NCI-H1048 (cell line): ENCODE measurements around the gene PIM3.

ENCODE experiments used
- DNase-seq: peaks from one replicate; lab custom pipeline; 2025; lab: John Stamatoyannopoulos, UW

Gene PIM3

DNA sequence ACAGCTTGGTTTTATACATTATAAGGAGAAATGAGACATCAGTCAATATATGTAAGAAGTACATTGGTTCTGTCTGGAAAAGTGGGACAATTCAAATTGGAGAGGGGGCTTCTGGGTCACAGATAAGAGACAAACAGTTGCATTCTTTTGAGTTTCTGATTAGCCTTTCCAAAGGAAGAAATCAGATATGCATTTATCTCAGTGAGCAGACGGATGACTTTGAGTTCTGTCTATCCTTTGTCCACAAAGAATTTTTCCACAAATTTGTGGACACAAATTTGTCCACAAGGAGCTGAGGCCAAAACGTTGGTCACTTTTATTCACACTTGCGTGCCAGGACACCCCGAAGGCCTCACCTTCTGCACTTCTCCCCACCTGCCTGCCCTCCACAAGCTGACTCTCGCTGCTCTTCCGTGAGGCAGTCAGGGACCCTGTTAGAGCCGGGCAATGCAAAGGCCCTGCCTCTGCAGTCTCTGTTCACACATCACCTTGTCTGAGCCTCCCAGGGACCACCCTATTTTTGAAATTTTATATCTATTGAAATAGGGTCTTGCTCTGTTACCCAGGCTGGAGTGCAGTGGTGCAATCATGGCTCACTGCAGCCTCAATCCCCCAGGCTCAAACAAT is 31.4 kb downstream of the PIM3 start:
- DNase-seq, result no peak

DNA sequence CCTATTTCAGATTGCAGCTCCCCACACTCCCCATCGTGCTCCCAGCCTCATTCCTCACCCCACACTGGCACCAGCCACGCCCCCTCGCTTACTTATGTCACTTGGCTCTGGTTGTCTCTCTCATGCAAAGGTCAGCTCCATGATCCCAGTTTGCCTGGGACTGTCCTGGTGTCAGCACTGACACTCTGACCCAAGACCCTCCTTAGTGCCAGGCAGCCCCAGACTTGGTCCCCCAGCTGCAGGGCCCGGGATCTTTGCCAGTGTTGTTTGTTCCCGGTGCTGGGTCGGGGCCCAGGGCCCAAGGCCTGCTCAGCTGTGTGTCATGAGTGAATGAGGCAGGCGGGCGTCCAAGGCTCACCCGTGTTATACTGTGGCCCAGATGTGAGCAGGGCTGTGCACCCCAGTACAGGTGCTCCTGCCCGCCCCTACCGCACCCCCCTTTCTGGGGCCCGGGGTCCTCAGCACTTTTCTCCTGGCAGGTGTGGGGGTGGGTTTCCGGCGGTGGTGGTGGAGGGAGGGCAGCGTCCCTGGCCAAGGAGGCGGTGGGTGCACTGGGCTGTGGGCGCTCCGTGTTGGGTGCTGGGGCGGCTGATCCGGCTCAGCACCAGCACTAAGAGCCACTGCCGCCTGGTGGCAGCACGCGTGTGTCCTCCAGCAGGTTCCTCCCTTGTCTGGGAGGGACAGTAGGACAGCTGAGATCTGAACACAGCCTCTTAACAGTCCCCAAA is 32.5 kb downstream of the PIM3 start:
- no peak for DNase-seq

DNA sequence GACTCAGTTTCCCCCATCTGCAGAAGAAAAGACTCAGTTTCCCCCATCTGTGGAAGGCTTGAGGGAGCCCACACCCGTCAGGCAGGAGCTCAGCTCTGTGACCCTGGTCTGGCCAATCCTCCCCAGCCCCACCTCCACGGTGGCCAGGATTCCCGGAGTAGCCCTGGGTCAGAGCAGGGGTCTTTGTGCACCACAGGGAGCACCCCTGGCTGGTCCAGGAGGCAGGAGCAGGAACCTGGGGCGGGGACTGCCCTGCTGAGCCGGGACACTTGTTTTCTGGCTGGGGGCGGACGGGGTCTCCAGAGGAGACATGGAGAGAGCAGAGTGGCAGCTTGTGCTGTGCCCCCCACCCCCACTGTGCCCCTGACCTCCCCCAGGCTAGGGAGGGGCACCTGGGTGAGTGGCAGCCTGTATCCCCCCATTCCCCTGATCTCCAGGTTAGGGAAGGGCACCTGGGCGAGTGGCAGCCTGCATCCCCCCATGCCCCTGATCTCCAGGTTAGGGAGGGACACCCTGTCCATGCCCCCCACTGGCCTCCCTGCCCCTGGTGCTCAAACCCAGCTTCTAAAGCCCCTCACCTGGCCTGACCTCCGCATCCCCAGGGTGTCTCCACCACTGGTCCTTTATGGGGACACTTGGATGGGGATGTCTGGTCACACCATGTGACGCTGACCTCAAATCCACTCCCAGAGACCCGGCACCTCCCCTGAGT is 33.2 kb downstream of the PIM3 start:
- DNase-seq, result no peak

DNA sequence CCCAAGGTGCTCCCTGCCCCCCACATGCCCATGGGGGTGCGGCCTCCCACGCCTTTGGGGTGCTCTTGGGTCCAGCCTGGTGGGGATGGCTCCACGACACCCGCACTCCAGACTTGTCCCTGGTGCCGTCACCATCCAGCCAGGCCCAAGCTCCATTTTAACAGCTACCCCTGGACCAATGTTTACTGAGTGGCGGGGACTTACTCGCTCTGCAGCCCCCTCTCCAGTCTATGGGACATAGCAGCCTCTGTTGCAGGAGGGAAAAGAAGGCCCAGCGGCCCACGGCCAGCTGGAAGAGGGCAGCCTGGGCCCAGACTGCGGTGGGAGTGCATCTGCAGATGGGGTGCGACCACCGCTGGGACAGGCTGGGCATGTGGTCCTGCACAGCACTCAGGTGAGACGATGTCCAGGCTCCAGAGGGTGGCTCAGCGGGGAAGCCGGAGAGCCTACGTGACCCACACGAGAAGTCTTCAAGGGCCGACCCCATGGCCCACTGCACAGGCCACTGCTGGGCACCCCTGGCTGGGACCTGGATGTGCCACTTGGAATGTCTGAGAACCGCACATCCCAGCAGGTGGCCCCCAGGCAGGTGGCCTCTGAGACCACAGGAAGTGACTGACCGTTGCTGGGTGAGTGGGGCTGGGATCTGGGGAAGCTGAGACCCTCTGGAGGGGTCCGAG is 33.9 kb downstream of the PIM3 start:
- DNase-seq, result no peak

DNA sequence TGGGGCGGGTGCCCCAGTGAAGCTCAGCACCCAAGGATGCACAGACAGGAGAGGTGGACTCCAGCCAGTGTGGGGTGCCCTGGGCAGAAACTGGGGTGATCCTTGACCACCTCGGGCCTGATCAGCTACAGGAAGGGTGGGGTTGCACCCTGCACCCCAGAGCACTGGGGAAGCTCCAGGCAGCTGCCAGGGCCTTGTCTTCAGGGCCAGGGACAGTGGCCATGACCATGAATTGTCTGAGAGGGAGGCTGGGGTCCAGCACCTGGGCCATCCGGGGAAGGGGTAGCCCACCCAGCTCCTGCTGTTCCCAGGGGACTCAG is 34.4 kb downstream of the PIM3 start:
- DNase-seq, result no peak

DNA sequence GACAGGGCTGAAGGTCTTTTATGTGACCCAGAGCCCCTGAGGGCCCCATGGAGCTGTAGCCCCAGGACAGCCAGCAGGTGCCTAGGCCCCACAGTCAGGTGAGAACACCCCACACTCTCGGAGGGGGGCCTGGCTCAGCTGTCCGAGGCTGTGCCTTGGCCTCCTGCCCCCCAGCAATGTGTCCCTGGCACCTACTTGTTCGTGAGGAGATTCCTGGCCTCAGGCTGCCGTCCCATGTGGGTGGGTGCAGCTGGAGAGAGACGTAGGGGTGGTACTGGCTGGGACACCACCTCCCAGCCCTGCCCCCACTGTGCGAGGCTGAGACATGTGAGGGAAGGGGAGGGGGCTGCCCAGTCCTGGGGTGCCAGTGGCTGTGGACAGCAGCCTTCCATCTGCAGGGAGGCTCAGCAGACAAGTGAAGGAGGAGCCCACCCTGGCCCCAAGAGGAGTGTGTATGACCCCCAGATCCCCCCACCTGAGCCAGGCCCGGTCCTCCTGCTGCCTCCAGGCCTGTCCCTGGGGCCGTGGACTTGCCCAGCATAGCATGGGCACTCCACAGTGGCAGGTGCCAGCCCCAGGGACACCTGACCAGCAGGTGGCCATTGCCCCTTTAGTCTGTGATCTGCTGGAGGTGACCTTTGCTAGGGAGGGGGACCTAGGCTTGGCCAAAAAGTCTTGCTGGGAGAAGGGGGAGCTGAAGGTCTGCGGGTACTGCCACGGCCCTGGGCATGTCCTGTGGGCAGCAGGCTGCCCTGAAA is 35.0 kb downstream of the PIM3 start:
- no peak for DNase-seq

DNA sequence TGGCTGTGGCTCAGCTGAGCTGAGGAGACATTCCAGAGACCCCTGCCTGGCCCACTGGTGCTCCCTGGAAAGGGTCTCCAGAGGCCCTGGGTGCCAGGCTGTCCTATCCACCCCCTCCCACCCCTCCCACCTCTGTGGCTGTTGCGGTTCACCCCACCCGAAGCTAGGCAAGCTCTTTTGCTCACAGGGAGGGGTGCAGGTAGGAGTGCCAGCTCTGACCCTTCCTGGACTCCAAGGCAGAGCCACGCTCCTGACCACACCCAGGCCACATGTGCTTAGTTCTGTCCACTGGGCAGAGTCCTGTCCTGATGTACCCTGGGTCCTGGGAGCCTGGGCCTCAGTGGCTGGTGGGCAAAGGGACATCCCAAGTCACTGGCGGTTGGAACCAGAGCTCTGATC is 35.5 kb downstream of the PIM3 start:
- DNase-seq, result no peak

DNA sequence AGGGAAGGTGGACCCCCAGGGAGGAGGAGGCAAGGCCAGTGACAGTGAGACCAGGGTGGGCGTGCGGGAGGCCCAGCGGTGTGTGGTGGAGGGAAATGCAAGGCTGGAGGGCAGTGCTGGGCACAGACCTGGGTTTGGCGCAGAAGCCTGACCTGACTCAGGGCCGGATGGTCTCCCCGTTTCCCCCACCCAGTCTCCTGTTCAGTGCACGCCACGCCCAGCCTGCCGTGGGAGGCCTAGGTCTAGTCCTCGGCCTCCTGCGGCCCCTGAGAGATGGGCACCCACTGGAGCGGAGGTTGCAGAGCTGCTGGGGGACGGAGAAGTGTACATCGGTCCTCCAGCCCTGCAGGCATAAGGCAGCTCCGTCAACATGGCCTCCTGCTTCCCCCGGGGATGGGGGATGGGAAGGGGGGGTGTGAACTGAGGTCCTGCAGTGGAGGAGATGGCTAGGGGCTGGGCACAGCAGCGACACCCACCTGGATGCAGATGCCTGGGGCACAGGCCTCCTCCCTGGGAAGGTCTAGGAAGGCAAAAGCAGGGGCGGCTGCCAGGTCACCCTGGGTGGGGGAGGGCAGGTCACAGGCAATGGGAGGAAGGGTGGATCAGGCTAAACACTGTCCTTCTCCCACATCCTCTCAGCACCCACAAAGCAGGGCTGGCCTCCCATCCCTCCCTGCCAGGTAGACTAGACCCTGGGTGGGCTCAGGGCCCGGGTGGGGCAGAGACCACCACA is 36.1 kb downstream of the PIM3 start:
- DNase-seq, result no peak

DNA sequence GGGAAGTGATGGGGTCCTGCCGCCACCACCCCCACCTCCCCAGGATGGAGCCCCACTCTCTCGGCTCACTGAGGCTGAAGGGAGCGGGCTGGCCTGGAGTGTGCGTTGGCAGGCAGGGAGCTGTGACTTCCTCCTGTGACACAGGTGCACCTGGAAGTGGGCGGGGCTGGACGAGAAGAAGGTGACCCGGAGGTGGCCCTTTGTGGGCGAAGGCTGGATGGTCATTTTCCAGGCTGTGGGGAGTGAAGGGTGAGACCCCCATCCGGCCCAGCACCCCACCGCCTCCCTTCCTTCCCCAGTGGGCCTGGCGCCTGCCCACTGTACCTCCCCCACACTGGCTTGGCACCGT is 36.7 kb downstream of the PIM3 start:
- DNase-seq, result no peak

DNA sequence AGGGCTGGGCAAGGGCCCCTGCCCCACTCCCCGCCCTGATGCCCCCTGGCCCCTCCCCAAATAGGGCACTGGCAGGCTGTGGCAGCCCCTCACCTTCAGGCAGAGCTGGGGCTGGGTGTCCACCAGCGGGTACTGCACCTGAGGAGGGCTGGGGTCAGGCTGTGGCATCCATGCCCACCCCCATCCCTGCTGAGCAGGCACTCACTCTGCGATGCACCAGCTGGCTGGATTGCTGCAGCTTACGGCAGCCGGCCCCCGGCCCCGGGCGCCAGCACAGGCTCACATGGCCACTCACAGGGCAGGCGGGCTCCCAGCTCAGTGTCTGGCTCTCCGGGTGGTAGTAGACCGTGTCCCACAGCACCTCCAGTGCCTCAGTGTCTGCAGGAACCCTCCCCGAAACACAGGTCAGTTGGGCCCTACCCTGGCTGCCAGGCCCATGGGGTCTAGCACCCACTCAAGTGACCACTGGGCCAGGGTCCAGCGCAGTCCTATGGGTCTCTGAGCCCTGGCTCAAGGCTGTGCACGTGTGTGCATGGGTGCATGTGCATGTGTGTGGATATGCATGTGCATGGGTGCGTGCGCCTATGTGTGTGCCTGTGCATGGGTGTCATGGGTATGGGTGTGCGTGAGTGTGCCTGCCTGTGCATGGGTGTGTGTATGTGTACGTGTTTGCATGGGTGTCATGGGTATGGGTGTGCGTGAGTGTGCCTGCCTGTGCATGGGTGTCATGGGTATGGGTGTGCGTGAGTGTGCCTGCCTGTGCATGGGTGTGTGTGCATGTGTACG is 37.6 kb downstream of the PIM3 start:
- no peak for DNase-seq

DNA sequence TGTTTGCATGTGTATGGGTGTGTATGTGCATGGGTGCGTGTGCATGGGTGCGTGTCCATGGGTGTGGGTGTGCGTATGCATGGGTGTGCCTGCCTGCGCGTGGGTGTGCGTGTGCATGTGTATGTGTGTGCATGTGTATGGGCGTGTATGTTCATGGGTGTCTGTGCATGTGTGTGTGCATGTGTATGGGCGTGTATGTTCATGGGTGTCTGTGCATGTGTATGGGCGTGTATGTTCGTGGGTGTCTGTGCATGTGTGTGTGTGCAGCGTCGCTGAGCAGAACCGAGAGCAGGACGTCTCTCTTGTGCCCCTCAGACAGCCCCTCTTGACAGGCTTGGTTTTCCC is 38.1 kb downstream of the PIM3 start:
- no peak for DNase-seq

DNA sequence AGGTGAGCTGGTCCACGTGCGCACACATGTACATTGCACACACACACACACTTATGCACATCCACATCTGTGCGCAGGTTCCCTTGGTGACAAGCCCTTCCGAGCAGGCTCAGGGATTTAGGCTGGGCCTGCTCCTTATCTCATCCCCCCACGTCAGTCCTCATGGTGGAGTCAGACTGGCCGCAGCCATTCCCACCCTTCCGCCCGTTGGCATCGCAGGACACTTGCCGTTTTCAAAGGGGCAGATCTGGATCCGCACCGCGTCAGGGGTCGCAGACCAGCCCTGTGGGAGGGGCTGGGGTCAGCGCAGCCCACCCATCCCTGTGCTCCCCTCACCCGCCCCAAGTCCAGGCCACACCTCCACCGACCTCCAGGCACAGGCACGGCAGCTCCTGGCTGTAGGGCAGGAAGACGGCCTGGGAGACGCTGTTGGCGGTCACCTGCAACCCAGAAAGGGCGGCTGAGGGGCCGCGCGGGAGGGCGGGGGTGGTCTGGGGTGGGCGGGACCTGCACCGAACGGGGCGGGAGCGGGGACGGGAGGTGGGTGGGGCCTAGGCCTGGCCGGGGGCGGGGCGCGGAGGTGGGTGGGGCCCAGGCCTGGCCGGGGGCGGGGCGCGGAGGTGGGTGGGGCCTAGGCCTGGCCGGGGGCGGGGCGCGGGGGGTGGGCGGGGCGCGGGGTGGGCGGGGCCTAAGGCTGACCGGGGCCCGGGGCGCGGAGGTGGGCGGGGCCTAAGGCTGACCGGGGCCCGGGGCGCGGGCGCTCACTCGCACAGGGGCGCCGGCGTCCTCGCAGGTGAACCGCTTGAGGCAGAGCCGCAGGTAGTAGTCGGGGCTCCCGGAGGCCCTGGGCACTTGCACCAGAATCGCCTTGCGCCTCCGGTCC is 38.7 kb downstream of the PIM3 start:
- no peak for DNase-seq

DNA sequence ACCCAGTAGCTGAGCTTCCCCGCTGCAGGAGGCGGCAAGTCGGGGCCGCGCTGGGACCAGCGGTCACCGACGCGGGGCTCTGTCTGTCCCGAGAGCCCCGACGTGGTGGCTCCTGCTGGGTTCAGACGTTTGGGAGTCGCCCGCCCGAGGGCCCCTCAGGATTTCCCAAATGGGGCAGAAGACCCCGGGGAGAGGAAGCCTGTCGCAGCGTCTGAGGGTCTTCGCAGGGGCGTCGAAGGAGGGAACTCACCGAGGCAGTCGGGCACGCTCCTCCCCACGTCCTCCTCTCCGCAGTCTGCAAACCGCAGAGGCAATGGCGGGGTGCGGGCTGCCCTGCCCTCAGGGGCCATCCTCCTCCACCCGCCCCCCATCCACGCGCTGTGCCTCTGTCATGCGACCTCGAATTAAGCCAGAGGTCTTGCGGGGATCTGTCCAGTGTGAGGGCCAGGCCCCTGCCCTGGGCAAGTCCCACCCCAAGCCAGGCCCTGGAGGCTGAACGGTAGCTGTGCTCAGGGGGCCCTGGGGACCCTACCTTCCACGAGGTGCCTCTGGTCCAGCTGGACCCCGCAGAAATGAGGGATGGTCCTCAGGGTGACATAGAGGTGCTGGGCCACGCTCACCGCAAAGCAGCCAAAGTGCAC is 39.5 kb downstream of the PIM3 start:
- DNase-seq, result no peak

DNA sequence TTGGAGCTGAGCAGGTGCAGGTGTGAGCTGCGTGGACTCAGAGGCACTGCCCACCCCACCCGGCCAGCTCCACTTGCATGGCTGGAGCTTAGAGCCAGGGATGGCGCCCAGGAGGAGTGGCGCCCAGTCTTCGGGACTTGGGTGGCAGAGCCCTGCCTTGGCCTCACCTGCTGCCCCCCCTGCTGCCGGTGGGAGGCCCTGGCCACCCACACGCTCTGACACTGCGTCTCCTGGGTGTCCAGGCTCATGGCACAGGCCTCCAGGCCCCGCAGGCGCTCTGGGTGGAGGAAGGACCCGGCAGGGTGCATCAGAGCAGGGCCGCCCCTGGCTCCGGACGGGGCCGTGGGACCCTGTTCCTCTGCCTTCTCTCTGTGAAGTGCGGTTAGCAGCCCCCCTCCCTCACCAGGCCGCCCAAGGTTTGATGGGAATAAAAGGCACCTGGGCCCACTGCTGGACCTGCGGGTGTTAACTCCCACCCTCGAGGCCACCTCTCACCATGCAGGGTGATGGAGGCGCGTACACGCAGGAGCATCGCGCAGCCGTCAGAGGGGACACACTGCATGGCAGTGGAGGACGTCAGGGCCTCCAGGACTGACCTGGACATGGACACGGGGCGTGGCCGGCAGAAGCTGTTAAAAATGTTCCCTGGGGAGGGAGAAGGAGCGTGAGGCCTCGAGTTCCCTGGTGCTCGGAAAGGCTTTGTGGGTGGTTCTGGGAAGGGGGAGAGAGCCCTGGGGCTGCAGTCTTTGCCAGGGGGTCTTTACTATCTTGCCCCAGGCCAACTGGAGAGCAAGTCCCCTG is 40.2 kb downstream of the PIM3 start:
- DNase-seq, result no peak

DNA sequence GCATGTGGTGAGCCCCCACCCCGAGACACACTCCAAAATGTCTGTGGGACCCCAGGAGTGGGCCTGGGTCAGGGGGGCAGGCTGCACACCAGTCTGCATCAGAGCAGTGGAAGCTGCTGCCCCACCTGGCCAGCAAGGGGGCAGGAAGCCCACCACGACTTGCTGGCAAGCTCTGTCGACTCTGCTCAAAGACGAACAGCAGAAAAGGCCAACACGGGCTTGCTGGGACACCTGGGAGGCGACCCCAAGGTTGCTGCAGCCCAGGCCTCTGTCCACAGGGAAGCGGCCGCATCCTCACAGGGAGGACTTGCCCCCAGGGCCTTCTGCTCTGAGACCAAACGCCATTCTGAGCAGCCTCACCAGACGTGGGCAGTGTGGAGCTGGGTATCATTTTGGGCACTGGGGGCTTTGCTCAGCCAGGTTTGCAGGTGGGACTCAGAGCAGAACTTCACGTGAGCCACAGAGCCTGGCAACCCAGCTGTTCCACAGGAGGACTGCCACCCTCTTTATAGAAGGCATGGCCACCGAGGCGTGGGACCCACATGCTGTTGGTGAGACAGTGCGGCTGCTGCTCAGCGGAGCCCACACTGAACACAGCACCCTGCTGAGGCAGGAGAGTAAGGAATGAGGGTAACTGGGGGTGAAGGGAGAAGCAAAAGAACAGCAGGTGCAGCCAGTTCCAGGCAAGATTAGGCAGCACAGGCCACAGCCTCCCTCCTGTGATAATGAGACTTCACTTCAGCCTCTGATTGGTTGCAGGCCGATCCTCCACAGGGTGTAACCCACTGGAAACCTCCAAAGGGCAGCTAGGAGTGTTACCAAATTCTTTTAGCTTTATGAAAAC is 41.0 kb downstream of the PIM3 start:
- no peak for DNase-seq

DNA sequence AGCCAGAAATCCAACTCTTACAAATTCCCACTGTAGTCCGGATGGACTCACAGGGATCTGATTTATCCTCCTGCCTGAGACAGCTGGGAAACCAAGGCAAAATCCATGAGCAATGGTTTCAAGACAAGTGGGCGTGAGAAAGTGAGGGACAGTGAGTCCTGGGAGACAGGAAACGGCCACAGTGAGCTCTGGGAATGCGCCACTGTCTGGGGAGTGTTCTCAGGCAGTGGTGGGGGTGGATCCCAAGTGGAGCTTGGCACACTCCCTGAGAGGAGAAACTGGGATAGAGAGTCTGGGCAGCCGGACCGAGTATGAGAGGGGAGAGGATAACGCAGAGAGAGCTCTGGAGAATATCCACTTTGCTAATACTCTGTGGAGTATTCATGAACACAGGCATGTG is 42.2 kb downstream of the PIM3 start:
- no peak for DNase-seq

DNA sequence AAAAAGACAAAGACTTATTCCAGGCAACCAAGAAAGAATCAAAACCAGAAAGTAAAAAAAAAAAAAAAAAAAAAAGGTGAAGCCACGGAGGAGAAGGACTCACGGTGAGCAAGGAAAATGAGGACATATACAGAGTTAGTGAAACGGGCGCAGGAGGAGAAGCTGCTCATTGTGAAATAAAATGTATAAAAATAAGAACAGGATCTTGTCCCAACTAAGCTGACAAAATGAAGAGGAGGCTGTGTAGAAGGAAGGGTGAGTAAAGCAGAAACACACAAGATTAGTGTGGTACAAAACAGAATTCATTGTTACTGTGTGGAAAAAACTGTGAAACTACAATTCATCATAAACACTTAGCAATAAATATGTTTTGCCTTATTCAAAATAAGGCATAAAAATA is 44.3 kb downstream of the PIM3 start:
- no peak for DNase-seq

DNA sequence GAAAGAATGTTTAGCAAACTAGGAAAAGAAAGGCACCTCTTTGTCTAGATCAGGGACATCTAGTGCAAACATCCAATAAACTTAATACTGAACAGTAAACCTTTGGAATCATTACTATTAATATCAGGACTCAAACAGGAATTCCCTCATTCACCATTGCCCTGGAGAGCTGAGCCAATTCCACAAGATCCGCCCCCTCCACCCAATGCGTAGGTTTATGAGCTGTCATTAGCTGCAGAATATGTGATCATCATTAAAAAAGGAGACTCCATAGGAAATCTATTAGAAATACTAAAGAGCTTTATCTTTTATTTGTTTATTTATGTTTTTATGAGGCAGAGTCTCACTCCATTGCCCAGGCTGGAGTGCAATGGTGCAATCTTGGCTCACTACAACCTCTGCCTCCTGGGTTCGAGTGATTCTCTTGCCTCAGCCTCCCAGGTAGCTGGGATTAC is 46.5 kb downstream of the PIM3 start:
- no peak for DNase-seq
